Uterus (tissue), 2 donors: ENCODE data around the gene ORC6.

Experiments
- POLR2A ChIP-seq, 2 donors: fragments of 450-650 bp; IDR thresholded peaks; one replicate each; pipeline ENCODE4 v1.6.1; 2016; ENCODE audit warnings: antibody characterized with exemption in 2 of 2, mild to moderate bottlenecking in 1 of 2, moderate library complexity in 1 of 2
- TF ChIP-seq, protein P1 (sequence below), 4 experiments: fragments of 200-600 bp in 2 of 4; fragments of 450-650 bp in 2 of 4; sonication (generic) in 2 of 4; IDR thresholded peaks; one replicate each; pipeline ENCODE4 v1.5.1; 2016 to 2019; ENCODE audit warnings: antibody characterized with exemption in 4 of 4, mild to moderate bottlenecking in 2 of 4, moderate library complexity in 1 of 4

DNA sequence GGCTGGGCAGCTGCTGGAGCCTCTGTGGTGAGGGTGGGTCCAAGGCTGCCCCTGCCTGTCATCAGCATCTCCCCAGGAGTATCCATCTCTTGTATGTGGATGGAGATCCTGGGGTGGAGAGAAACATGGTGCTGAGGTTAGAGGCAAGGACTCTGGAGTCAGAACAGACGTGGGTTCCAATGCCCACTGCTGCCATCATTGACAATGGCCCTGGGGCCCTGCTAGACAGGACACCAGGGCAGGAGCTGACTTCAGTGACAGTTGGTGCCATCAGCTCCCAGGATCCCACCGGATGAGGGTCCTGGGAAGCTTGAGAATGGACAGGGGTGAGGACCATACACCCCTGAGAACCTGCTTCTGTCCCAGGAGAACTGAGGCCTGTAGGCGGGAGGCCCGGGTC lies 43.1 kb downstream of the ORC6 start:
- no peak for TF ChIP-seq POLR2A (IDR thresholded peaks at IDR 0.05)
- TF ChIP-seq, protein P1, sequence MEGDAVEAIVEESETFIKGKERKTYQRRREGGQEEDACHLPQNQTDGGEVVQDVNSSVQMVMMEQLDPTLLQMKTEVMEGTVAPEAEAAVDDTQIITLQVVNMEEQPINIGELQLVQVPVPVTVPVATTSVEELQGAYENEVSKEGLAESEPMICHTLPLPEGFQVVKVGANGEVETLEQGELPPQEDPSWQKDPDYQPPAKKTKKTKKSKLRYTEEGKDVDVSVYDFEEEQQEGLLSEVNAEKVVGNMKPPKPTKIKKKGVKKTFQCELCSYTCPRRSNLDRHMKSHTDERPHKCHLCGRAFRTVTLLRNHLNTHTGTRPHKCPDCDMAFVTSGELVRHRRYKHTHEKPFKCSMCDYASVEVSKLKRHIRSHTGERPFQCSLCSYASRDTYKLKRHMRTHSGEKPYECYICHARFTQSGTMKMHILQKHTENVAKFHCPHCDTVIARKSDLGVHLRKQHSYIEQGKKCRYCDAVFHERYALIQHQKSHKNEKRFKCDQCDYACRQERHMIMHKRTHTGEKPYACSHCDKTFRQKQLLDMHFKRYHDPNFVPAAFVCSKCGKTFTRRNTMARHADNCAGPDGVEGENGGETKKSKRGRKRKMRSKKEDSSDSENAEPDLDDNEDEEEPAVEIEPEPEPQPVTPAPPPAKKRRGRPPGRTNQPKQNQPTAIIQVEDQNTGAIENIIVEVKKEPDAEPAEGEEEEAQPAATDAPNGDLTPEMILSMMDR (IDR thresholded peaks at IDR 0.05), result no peak
